Heart left ventricle (tissue), 13 donors: ENCODE data around the gene EFNA2.

Experiments used
- CTCF ChIP-seq, 12 donors: fragments of 200-600 bp; sonication (generic) in 4 of 12; IDR thresholded peaks; one replicate each; pipeline versions ENCODE4 v1.5.0 to v1.8.0; 2018 to 2022; ENCODE audit warnings: antibody characterized with exemption in 12 of 12, mild to moderate bottlenecking in 5 of 12
- POLR2A ChIP-seq, 2 donors: fragments of 450-650 bp; IDR thresholded peaks; one replicate each; pipeline ENCODE4 v1.6.1; 2017; ENCODE audit warnings: antibody characterized with exemption in 2 of 2, mild to moderate bottlenecking in 2 of 2, moderate library complexity in 2 of 2
- donor health status: ischemic (EF 13 %, LVEDD 7.1; RV severe dilation, severe dysfunction).
- donor health status: DM: no; HTN: yes; CAD: no.
- donor health status: DM: no; HTN: no; CAD: no.
- donor health status: ischemic (EF 25% LVEDD 6.9; RV normal size, moderate dysfunction).
- donor health status: ischemic (EF 25% LVEDD 5.7; RV mildly dilated, moderate dysfunction).
- donor health status: ischemic (EF 35%, LVEDD 5.7; RV mildly dilated, moderate dysfunction).
- donor health status: nonischemic (EF 11% LVEDD 7.7; RV severe dilation, severe dysfunction).
- donor health status: DM: yes; HTN: yes; CAD: no.
- donor health status: PGD.
- donor health status: ischemic (EF 29% LVEDD 5.4; RV normal size, mild dysfunction).
- donor health status: nonischemic (EF 23%, LVEDD 6.1; RV moderate dilation, normal function).

- TF ChIP-seq POLR2A (IDR thresholded peaks at IDR 0.05): no peak
- TF ChIP-seq CTCF (IDR thresholded peaks at IDR 0.05): no peak
Observed at GRCh38 chr19:1287354-1288225, 1.9 kb downstream of the EFNA2 start.
